GM12874 (cell line): ENCODE measurements around the gene CYSLTR2.

Experiments
- CTCF ChIP-seq: IDR thresholded peaks from 2 replicates; pipeline ENCODE4 v1.5.1; 2011; ENCODE audit warnings: low read depth, mild to moderate bottlenecking, control low read depth, low read length, moderate library complexity; ENCODE audit not compliant: insufficient read depth

The CYSLTR2 gene

GRCh38 chr13:48750588-48751383 is 97.1 kb downstream of the CYSLTR2 start:
- no peak for TF ChIP-seq CTCF

GRCh38 chr13:48760626-48761025 is 106.9 kb downstream of the CYSLTR2 start:
- TF ChIP-seq CTCF, result no peak
